Activated T-helper 2 cell treated with anti-CD3 and anti-CD28 coated beads, Interferon-gamma antibody, Interleukin-2, Interleukin-4, amounts not matched to agents 10 μg/mL and 5 μg/mL and 100 μg/mL, durations not matched to agents 14 hours and 24 hours and 36 hours (primary cell): ENCODE results near the gene HACD3. TPM values are rescaled to one million over a fixed set of nuclear protein-coding genes. Genes with fewer than 3 reads are reported as not detected.
"Not testable (repeated sequence)": the region's sequence is repeated elsewhere in the genome, so short reads cannot be mapped to it uniquely, and the experiment has no call there.

Source experiments
- DNase-seq: peaks from one replicate; pipeline ENCODE4 v3.0.0; 2021; ENCODE audit warnings: low spot score
- H3K27ac Mint-ChIP-seq: one replicate; pipeline ENCODE4 v1.8.0; 2021; ENCODE audit warnings: mixed read lengths
- H3K27me3 Mint-ChIP-seq: one replicate; pipeline ENCODE4 v1.8.0; 2021; ENCODE audit warnings: low read depth, mixed read lengths
- H3K36me3 Mint-ChIP-seq: one replicate; pipeline ENCODE4 v1.8.0; 2021; ENCODE audit warnings: low read depth, mixed read lengths
- H3K4me1 Mint-ChIP-seq: one replicate; pipeline ENCODE4 v1.8.0; 2021; ENCODE audit warnings: low read depth, mixed read lengths
- H3K4me3 Mint-ChIP-seq: one replicate; pipeline ENCODE4 v1.8.0; 2021; ENCODE audit warnings: low read depth, mild to moderate bottlenecking, moderate library complexity, mixed read lengths
- H3K9me3 Mint-ChIP-seq: one replicate; pipeline ENCODE4 v1.8.0; 2021; ENCODE audit warnings: mixed read lengths
- intact Hi-C: fragments of 100-400 bp; cut with micrococcal nuclease; formaldehyde crosslinking; loops from one replicate; pipeline ENCODE4 v1.15.1; 2023
- total RNA-seq: library from RNA; stranded (reverse); gene quantifications from 2 replicates; pipeline ENCODE4 v1.2.3, GENCODE V29; 2022

Gene HACD3
- total RNA-seq, 1 donor from 2014 or later: 39.1 TPM

DNA sequence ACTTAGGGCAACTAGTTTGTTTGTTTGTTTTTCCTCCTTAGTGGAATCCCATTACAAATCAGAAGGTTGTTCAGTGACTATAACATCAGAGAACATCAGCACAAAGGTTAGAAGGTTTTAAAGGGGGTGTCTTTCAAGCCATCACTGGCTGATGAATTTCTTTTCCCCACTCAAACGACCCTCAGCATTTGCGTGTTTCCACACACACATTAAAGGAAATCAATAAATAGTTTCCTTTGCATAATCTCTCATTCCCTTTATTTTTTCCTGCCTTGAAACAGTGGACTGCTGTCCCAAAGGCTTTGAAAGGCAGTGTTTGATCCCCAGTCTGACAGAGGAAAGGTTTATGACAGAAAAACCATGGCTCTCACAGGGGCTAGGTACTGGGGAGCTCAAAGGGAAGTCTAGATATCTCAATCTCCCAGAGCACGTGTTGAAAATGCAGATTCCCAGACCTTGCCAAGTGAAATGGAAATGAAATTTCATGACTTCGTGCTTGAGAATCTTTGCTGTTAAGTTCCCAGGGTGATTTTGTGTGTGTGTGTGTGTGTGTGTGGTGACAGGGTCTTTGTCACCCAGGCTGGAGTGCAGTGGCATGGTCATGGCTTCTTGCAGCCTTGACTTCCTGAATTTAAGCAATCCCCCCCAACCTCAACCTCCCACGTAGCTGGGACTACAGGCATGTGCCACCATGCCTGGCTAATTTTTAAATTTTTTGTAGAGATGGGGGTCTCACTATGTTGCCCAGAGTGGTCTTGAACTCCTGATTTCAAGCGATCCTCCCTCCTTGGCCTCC, 82.9 kb downstream of the HACD3 start:
- no peak overlapping the region for H3K4me3 Mint-ChIP-seq
- no peaks in the 10 kb centered on the region for H3K9me3 Mint-ChIP-seq
- no peaks in the 10 kb centered on the region for H3K36me3 Mint-ChIP-seq
- H3K27ac Mint-ChIP-seq: no peak overlapping the region
- DNase-seq: no peak
- no peaks in the 10 kb centered on the region for H3K27me3 Mint-ChIP-seq
- intact Hi-C loops: no loop called here
- H3K4me1 Mint-ChIP-seq: peaks cover 23% of the 10 kb centered on the region

DNA sequence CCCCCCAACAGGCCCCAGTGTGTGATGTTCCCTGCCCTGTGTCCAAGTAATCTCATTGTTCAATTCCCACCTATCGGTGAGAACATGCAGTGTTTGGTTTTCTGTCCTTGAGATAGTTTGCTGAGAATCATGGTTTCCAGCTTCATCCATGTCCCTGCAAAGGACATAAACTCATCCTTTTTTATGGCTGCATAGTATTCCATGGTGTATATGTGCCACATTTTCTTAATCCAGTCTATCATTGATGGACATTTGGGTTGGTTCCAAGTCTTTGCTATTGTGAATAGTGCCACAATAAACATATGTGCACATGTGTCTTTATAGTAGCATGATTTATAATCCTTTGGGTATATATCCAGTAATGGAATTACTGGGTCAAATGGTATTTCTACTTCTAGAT, 85.6 kb downstream of the HACD3 start:
- H3K9me3 Mint-ChIP-seq, H3K27ac Mint-ChIP-seq, DNase-seq, H3K27me3 Mint-ChIP-seq, H3K36me3 Mint-ChIP-seq, H3K4me3 Mint-ChIP-seq, intact Hi-C loops: not testable (repeated sequence)
- peaks cover 11% of the 10 kb centered on the region for H3K4me1 Mint-ChIP-seq

DNA sequence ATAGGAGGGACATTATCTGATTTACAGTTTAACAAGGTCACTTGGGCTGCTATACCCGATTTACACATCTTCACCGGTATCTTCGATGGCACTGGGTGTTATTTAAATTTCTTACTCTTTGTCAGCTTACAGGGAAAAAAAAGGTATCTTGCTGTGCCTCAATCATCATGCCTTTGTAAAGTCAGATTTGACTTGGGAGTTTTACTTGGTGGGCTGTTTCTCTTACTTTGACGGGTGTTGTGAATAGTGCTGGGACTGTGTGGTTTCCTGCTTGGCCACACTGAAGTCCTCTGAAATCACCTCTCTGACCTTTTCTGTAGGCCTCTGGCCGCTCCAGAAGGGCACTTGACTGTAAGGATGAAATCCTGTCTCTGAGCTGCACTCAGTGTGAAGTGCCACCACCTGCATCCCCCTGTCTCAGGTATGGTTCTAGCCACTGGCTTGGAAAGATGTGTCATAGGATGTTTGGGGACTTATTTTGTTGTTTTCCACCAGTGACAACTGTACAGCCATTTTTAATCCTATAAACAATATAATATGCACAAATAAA, 88.4 kb downstream of the HACD3 start:
- Mint-ChIP-seq H3K36me3 (no peaks in the 10 kb centered on the region), H3K4me1 (no peaks in the 10 kb centered on the region), H3K9me3 (no peaks in the 10 kb centered on the region), H3K4me3 (no peak overlapping the region), H3K27me3 (no peaks in the 10 kb centered on the region), H3K27ac (no peak overlapping the region)
- no peak for DNase-seq
- intact Hi-C loops: no loop called here

DNA sequence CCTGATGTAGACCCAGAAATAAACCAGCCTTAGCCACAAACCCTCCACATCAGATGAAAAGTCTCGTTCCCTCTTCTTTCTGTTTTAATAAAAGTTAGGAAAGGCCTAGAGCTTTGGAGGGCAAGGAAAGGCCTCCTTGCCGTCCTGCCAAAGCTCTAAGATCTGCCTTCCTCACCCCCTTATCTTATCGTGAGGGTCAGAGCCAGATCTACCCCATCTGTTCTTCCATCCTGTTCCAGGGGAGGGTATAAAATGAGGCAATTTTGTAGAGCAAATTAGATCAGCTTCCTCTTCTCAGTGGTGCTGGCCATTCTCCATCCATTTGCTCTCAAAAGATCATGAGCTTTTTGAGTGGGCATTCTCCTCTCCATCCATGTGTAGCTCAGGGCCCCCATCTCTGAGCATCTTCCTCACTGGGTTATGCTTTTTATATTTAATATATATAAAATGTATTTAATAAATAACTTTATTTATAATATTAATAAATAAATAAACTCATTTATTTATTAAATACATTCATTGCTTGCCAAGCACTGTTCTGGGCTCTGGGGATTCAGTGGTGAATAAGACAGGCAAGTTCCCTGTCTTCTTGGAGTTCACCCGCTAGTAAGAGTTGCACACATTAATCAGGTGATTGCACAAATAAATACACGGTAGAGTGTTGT, 89.5 kb downstream of the HACD3 start:
- intact Hi-C loops: no loop called here
- no peaks in the 10 kb centered on the region for H3K4me1 Mint-ChIP-seq

DNA sequence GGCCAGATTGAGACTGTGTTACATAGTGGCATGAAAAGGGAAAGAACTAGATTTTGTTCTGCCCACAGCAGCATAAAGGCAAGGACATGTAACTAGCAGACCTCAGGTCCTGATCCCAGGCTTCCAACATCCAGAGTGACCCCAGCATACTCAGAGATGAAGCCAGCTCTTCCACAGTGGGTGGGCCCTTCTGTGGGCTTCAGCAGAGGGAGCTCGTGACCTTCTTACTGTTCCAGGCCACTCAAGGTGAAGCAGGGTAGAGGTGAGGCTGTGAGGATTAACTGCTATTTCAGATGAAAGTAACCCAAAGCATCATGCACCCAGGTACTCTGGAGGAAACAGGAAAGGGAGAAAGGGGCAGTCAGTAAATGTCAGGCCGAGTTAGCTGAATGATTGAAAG, 90.6 kb downstream of the HACD3 start:
- intact Hi-C loops: no loop called here
- no peaks in the 10 kb centered on the region for H3K36me3 Mint-ChIP-seq
- no peak overlapping the region for H3K4me3 Mint-ChIP-seq
- no peaks in the 10 kb centered on the region for H3K4me1 Mint-ChIP-seq
- no peak overlapping the region for H3K27ac Mint-ChIP-seq
- H3K27me3 Mint-ChIP-seq: no peaks in the 10 kb centered on the region
- no peaks in the 10 kb centered on the region for H3K9me3 Mint-ChIP-seq
- DNase-seq: no peak

More for the DNA sequence above, 89.5 kb downstream of the HACD3 start:
- Mint-ChIP-seq H3K36me3 (no peaks in the 10 kb centered on the region), H3K4me3 (no peak overlapping the region), H3K9me3 (no peaks in the 10 kb centered on the region), H3K27ac (no peak overlapping the region), H3K27me3 (no peaks in the 10 kb centered on the region)
- DNase-seq: no peak

DNA sequence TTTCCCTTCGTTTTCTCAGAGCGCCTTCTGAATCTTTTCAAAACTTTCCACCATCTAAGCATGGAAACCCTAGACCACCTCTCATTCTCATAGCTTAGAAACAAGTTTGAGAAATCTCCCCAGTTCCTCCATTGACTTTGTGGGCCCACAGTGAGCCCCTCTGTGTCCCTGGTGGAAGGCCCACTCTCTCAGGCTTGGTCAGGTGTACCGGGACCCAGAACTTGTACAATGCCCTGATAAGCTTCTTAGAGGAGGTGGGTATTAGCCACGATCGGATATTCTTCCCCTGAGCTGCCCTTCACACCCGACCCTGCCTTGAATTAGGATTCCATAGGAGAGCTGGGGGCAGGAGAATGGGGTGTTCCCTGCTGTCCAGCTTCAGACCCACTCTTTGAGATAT, 91.4 kb downstream of the HACD3 start, which contains the start of gene SLC24A1:
Gene SLC24A1, plus strand, starts transcription at position 301 of the 400 bp plus-strand sequence. CDS start 2,143 bp downstream, outside the sequence.
- Mint-ChIP-seq H3K27me3 (no peaks in the 10 kb centered on the region), H3K9me3 (no peaks in the 10 kb centered on the region), H3K27ac (no peak within 1 kb of the TSS), H3K36me3 (no peaks in the 10 kb centered on the region), H3K4me3 (no peak within 1 kb of the TSS), H3K4me1 (no peaks in the 10 kb centered on the region)
- DNase-seq: no peak
- intact Hi-C loops: no loop called here

DNA sequence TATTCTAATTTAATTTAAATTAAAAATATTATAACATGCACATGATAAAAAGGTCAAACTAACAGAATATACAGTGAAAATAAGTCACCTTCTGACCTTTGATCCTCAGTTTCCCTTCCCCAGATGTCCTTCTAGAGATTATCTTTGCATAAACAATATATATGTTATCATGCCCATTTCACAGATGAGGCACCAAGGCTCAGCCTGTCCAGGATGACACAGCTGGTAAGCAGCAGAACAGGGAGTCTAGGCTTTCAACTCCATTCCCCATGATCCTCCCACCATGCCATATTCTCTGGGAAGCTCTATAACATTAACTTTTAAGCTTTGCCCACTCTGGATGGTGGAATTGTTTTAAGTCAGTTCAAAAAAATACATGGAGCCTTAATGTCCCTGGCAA, 92.8 kb downstream of the HACD3 start:
- Mint-ChIP-seq H3K4me3 (no peak overlapping the region), H3K4me1 (no peaks in the 10 kb centered on the region), H3K27me3 (no peaks in the 10 kb centered on the region), H3K36me3 (no peaks in the 10 kb centered on the region), H3K27ac (no peak overlapping the region), H3K9me3 (no peaks in the 10 kb centered on the region)
- no peak for DNase-seq
- intact Hi-C loops: no loop called here

DNA sequence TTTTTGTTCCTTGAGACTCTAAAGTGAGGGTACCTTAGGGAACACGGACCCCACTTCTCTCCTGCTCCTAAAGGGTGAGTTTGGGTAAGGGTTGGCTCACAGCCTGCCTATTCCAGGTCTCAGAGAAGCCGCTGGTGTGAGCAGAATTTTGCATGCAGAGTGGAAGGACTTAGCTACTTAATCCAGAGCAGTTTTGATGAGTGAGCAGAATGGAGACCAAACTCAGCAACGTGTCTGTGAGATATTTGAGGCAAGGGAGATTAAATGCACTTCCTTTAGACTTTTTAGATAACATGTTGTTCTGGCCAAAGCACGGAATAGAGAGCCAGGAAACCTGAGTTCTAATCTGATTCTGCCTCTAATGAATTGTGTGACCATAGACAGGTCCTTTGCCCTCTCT, 96.6 kb downstream of the HACD3 start:
- no peaks in the 10 kb centered on the region for H3K9me3 Mint-ChIP-seq
- H3K4me3 Mint-ChIP-seq: no peak overlapping the region
- intact Hi-C loops: no loop called here
- H3K27ac Mint-ChIP-seq: no peak overlapping the region
- no peaks in the 10 kb centered on the region for H3K36me3 Mint-ChIP-seq
- peaks cover 4% of the 10 kb centered on the region for H3K4me1 Mint-ChIP-seq
- DNase-seq: no peak
- no peaks in the 10 kb centered on the region for H3K27me3 Mint-ChIP-seq

Other genes with a start within 250 kb of the HACD3 start
- gene PARP16, start 243.6 kb upstream of the HACD3 start, total RNA-seq: 11.0 and 11.5 TPM in 2 replicates
- gene RNU5A-1, start 234.4 kb upstream of the HACD3 start, total RNA-seq: not detected in 2 replicates
- gene RNU5B-1, start 225.8 kb upstream of the HACD3 start, total RNA-seq: not detected in 2 replicates
- not detected in 2 replicates for gene IGDCC3, start 152.5 kb upstream of the HACD3 start, total RNA-seq
- 0.18 and 0.39 TPM in 2 replicates for gene IGDCC4, start 107.5 kb upstream of the HACD3 start, total RNA-seq
- gene DPP8, start 12.8 kb upstream of the HACD3 start, total RNA-seq: 32.3 and 33.8 TPM in 2 replicates
- gene INTS14, start 80.7 kb downstream of the HACD3 start, total RNA-seq: 45.4 and 47.8 TPM in 2 replicates
- 5.3 and 5.8 TPM in 2 replicates for gene SLC24A1, start 91.5 kb downstream of the HACD3 start, total RNA-seq